Stimulated activated memory B cell treated with anti-CD40 and anti-IgM and Interleukin-4, amounts not matched to agents 10 μg/mL and 1 μg/mL and 100 μg/mL, for 72 hours (primary cell): Measurements from ENCODE around the gene ABCC1.

Experiments
- ATAC-seq: fragments of 150-1000 bp; cut with Tn5 transposase; 2 replicates; pipeline ENCODE4 v1.10.0; 2021
- H3K27ac Mint-ChIP-seq: one replicate; pipeline ENCODE4 v1.8.0; 2022; ENCODE audit warnings: mild to moderate bottlenecking, mixed read lengths
- H3K27me3 Mint-ChIP-seq: one replicate; pipeline ENCODE4 v1.8.0; 2022; ENCODE audit warnings: mixed read lengths
- H3K36me3 Mint-ChIP-seq: one replicate; pipeline ENCODE4 v1.8.0; 2022; ENCODE audit warnings: mixed read lengths
- H3K4me1 Mint-ChIP-seq: one replicate; pipeline ENCODE4 v1.8.0; 2022; ENCODE audit warnings: mixed read lengths
- H3K4me3 Mint-ChIP-seq: one replicate; pipeline ENCODE4 v1.8.0; 2022; ENCODE audit warnings: mild to moderate bottlenecking, moderate library complexity, mixed read lengths
- H3K9me3 Mint-ChIP-seq: one replicate; pipeline ENCODE4 v1.8.0; 2022; ENCODE audit warnings: mixed read lengths

Gene ABCC1

DNA sequence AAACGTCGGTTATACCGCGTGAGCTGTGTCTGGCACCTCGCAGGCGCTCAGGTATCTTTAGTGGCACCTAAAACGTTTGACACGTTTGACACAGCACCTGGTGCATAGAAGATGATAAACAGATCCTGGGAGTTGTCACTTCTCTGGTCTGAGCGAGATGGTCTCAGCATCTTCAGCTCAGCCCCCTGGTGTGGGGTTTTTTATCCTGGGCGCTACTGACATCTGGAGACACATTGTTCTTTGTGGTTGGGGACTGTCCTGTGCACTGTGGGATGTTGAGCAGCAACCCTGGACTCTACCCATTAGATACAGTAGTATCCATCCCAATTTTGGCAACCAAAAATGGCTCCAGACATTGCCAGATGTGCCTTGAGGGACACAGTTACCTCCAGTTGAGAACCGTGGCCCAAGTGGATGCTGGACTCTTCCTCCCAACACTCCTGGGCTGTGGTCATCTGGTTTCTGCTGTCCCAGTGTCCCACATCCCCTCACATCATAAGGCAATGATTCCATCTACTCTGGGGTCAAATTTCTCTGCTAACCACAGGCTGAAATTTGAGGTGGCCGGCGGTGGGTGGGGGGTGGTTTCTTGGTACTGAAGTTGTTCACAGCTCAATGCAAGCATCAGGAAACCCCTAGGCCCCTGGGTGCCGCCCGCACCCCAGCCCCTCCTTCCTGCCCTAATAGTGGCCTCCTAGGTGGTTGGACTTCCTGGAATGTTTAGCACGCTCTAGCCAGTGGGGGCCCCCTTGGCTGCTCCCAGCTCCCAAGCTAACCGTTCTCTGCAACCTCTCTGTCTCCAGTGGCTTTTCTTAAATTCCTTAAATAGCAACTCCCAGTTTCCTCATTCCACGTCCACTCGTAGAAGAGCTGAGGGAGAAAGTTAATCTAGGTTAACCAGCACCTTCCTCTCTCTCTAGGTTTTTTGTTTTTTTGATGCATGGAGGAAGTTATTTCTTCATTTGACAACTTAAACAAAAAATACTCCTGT is 124.8 kb downstream of the ABCC1 start:
- H3K27ac Mint-ChIP-seq, result peak overlapping the region; percentile 81
- H3K9me3 Mint-ChIP-seq, result no peaks in the 10 kb centered on the region
- H3K36me3 Mint-ChIP-seq, result peaks cover 59% of the 10 kb centered on the region
- no peak overlapping the region for H3K4me3 Mint-ChIP-seq
- H3K27me3 Mint-ChIP-seq, result no peaks in the 10 kb centered on the region
- peaks cover 13% of the 10 kb centered on the region for H3K4me1 Mint-ChIP-seq
- ATAC-seq, result peak; percentile 20

DNA sequence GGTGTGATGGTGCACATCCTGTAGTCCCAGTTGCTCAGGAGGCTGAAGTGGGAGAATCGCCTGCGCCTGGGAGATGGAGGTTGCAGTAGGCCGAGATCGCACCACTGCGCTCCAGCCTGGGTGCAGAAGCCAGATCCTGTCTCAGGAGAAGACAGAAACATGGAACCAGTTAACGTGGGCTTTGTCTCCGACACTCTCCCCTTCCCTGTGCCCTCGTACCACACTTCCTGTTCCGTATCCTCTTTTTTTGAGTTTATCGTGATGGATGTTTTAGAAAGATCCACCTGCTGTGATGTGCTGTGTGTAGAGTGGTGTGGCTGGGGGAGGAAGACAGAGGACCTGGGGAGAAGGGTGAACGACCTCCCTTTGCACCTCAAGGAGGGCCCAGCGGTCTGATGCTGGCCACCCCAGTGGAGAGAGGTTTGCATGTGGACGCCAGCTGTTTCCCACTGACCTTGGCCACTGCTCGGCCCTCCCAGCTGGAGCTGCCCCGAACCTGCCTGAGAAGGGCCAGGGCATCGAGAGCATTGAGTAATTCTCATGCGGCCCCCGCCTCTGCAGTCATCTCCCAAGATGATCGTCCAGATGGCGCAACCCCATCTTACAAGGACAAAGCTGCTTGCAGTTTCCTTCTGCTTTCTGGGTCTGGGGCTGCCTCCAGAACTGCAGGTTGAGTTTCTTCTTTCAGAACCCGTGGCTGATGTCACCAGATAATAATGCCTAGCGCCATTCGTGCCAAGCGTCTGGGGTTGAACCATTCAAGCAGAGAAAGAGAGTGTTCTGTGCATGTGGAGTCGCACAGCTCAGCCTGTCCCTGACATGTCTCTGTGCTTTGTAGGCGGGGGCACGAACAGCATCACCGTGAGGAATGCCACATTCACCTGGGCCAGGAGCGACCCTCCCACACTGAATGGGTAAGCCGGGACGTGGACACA is 126.3 kb downstream of the ABCC1 start:
- Mint-ChIP-seq H3K36me3 (peaks cover 60% of the 10 kb centered on the region), H3K27ac (no peak overlapping the region), H3K9me3 (no peaks in the 10 kb centered on the region), H3K4me3 (no peak overlapping the region), H3K27me3 (no peaks in the 10 kb centered on the region), H3K4me1 (peaks cover 13% of the 10 kb centered on the region)
- ATAC-seq, result no peak

DNA sequence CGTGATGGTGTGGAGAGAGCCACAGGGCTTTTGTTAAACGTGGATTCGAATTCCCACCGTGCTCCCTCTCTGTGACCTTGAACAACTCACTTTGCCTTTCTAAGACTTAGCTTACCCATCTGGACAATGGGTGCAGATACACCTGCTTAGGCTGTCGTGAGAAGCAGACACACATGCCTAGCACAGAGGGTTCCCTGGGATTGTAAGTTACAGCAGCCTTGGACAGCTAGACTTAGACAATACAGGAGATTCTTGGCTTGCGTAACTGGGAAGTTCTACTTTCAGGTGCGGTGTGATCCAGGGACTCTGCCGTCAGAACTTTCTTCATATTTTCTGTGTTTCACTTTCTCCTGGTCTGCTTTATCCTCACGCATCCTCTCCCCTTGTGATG is 127.0 kb downstream of the ABCC1 start:
- Mint-ChIP-seq H3K9me3 (no peaks in the 10 kb centered on the region), H3K27me3 (no peaks in the 10 kb centered on the region), H3K4me1 (peaks cover 13% of the 10 kb centered on the region), H3K4me3 (no peak overlapping the region), H3K36me3 (peaks cover 63% of the 10 kb centered on the region), H3K27ac (no peak overlapping the region)
- ATAC-seq, result no peak

DNA sequence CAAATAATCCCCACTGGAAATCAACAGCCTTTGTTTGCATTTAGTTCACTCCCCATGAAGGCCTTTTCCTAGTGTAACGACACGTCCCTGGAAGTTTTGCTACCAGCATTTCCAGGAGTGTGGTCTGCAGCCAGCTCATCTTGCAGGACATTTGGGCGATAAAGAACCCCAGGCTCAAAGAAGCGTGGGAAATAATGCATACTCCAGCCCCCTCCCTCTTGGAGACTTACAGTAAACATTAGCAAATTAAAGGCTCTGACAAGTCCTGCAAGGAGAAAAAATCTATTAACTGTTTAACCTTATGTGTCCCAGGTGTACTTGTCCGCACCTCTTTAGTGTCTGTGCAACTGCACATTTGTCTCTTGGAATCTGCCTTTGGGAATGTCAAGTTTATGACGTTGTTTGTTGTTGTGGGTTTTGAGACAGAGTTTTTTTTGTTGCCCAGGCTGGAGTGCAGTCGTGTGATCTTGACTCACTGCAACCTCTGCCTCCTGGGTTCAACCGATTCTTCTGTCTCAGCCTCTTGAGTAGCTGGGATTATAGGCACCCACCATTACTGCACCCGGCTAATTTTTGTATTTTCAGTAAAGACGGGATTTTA is 131.1 kb downstream of the ABCC1 start:
- peaks cover 83% of the 10 kb centered on the region for H3K36me3 Mint-ChIP-seq
- no peak overlapping the region for H3K27ac Mint-ChIP-seq

DNA sequence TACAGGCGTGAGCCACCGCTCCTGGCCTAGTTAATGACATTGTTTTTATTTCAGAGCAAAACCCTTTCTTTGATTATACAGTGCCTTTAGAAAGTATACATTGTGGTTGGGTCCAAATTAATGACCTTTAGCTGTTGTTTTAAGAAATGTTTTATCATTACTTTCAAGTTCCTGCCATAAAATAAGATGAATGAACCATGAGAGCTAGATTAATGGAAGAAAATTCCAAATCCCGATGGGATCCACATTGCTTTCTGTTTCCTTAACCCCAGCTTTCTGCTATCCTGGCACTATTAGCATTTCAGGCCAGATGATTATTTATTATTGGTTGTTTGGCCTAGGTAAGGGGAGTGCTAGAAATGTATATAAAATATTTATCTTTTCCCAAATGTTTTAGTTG is 131.7 kb downstream of the ABCC1 start:
- peaks cover 2% of the 10 kb centered on the region for H3K9me3 Mint-ChIP-seq
- ATAC-seq, result no peak
- no peak overlapping the region for H3K27ac Mint-ChIP-seq
- H3K4me3 Mint-ChIP-seq, result no peak overlapping the region
- peaks cover 83% of the 10 kb centered on the region for H3K36me3 Mint-ChIP-seq
- no peaks in the 10 kb centered on the region for H3K4me1 Mint-ChIP-seq
- H3K27me3 Mint-ChIP-seq, result no peaks in the 10 kb centered on the region

More for the DNA sequence above, 131.1 kb downstream of the ABCC1 start:
- H3K4me3 Mint-ChIP-seq, result no peak overlapping the region
- peaks cover 2% of the 10 kb centered on the region for H3K9me3 Mint-ChIP-seq
- no peaks in the 10 kb centered on the region for H3K4me1 Mint-ChIP-seq
- H3K27me3 Mint-ChIP-seq, result no peaks in the 10 kb centered on the region
- ATAC-seq, result no peak

DNA sequence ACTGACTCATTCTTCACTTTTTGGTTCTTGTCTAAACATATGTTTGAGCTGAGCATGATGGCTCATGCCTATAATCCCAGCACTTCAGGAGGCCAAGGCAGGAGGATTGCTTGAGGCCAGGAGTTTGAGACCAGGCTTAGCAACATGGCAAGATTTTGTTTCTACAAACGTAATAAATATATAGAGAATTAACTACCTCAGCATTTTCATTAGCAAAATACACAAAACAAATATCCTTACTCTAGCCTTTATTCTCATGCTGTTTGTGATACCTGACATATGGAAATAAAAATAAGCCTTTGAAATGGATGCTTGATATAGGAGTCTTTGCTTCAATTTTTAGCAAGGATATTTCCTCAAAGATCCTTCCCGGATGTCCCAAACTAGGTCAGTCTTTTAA is 132.8 kb downstream of the ABCC1 start:
- Mint-ChIP-seq H3K36me3 (peaks cover 85% of the 10 kb centered on the region), H3K4me3 (no peak overlapping the region), H3K27ac (no peak overlapping the region), H3K27me3 (no peaks in the 10 kb centered on the region), H3K9me3 (peaks cover 2% of the 10 kb centered on the region), H3K4me1 (no peaks in the 10 kb centered on the region)
- ATAC-seq, result no peak

DNA sequence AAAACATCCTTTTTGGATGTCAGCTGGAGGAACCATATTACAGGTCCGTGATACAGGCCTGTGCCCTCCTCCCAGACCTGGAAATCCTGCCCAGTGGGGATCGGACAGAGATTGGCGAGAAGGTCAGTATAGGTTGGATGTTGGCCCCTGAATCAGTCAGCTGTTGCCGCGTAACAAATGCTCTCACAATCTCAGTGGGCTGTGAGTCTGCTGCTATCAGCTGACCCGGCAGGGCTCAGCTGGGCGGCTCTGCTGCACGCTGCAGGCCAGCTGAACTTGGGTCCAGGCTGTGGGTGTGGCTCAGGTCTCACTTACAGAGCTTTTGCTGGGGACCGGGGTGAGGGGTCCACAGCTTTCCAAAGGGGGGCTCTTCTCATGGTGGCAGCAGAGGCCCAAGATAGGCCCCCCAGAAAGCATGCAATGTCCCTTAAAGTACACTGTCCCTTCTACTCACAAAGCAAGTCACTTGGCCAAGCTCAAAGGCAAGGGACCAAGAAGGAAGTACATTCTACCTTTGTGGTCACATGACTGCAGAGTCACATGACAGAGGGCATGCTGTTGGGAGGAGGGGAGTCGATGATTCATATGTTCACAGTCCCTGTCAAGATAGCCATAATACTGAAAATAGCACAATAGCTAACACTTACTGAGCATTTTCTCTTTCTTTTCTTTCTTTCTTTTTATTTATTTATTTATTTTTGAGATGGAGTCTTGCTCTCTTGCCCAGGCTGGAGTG is 134.2 kb downstream of the ABCC1 start:
- no peak overlapping the region for H3K4me3 Mint-ChIP-seq
- no peak overlapping the region for H3K27ac Mint-ChIP-seq
- no peak for ATAC-seq
- H3K27me3 Mint-ChIP-seq, result no peaks in the 10 kb centered on the region
- H3K9me3 Mint-ChIP-seq, result peaks cover 2% of the 10 kb centered on the region
- peaks cover 80% of the 10 kb centered on the region for H3K36me3 Mint-ChIP-seq
- no peaks in the 10 kb centered on the region for H3K4me1 Mint-ChIP-seq

DNA sequence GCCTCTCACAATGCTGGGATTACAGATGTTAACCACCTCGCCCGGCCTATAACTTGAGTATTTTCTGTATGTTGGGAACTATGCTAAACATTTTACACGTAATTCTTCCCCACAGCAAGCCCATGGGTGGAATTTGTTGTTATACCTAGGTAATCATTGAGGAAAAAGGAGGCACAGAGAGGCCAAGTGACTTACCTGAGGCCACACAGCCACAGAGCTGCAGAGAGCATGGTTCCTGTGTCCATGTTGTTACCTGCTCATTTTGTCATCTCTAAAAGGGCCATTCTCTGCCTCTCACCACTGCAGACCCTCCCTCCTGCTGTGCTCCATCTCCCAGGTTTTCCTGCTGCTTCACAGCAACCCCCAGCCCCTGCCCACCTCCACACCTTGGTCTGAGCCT is 135.5 kb downstream of the ABCC1 start:
- H3K4me1 Mint-ChIP-seq, result no peaks in the 10 kb centered on the region
- H3K27me3 Mint-ChIP-seq, result no peaks in the 10 kb centered on the region
- ATAC-seq, result no peak
- H3K36me3 Mint-ChIP-seq, result peaks cover 81% of the 10 kb centered on the region
- H3K27ac Mint-ChIP-seq, result no peak overlapping the region
- peaks cover 2% of the 10 kb centered on the region for H3K9me3 Mint-ChIP-seq
- H3K4me3 Mint-ChIP-seq, result no peak overlapping the region

DNA sequence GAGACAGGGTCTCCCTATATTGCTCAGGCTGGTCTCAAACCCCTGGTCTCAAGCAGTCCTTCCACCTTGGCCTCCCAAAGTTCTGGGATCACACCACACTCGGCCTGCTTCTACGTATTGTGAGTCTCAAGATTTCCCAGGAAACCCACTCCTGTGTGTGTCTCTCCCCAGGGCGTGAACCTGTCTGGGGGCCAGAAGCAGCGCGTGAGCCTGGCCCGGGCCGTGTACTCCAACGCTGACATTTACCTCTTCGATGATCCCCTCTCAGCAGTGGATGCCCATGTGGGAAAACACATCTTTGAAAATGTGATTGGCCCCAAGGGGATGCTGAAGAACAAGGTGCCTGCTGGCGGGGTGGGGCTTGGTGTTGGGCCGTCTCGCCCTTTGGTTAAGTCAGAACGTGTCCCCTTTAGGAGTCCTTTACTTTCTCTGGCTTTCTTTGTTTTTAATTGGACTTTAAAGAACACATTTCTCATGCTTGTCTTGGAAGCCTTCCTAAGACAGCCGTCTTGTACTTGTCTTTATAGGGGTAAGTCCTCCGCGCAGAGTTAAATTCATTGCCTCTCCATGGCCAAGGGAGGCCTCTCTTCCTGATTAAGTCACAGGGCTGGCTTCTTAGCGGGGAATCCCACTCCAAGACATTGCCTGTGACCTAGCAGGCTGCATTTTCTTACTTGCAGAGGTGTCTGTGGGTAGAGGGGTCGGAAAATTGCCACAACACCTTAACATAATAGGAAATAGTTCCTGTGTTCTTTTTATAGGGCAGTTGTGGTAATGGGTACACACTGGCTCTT is 137.4 kb downstream of the ABCC1 start:
- no peaks in the 10 kb centered on the region for H3K4me1 Mint-ChIP-seq
- no peak overlapping the region for H3K27ac Mint-ChIP-seq
- H3K36me3 Mint-ChIP-seq, result peaks cover 87% of the 10 kb centered on the region
- peaks cover 2% of the 10 kb centered on the region for H3K9me3 Mint-ChIP-seq
- H3K4me3 Mint-ChIP-seq, result no peak overlapping the region
- no peak for ATAC-seq
- no peaks in the 10 kb centered on the region for H3K27me3 Mint-ChIP-seq

DNA sequence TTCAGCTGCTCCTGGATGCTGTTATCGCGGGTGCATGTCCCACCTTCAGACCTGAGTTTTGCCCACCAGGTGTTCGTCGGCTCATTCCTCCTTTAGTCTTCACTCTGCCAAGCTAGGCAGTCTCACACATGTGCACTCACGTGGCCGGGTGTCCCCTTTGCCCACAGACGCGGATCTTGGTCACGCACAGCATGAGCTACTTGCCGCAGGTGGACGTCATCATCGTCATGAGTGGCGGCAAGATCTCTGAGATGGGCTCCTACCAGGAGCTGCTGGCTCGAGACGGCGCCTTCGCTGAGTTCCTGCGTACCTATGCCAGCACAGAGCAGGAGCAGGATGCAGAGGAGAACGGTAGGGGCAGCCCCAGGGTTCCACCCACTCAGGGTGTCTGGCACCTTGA is 140.8 kb downstream of the ABCC1 start:
- Mint-ChIP-seq H3K9me3 (no peaks in the 10 kb centered on the region), H3K4me1 (peaks cover 5% of the 10 kb centered on the region), H3K27ac (no peak overlapping the region), H3K36me3 (peaks cover 78% of the 10 kb centered on the region), H3K27me3 (no peaks in the 10 kb centered on the region), H3K4me3 (no peak overlapping the region)
- no peak for ATAC-seq

DNA sequence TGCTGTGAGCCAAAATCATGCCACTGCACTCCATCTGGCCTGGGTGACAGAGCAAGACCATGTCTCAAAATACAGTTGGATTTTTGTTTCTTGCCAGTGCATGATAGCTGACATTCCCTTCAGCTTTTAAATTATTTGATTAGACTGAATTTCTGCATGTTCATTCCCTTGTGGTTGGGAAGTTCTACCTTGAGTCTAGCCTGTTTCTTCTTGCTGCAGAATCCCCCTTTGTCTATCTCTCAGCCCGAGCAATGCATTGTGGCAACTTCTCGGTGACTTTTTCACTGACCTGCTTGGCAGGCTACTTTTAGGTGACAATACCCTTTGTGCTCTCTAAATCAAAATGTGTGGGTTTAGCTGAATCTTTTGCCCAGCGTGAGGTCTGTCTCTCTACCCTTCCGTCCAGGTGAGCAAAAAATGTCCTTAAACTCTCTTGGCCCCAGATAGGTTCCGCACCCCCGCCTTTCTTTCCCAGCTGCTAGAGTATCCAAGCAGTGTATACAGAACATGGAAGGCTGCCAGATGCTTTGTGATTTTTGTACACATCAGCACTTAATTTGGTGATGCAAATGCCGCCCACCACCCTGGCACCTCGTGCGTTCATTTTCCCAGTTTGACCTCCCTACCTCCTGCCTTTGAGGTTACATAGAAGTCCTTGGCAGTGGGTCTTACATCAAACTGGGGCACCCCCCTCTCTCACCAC is 143.7 kb downstream of the ABCC1 start:
- no peaks in the 10 kb centered on the region for H3K9me3 Mint-ChIP-seq

DNA sequence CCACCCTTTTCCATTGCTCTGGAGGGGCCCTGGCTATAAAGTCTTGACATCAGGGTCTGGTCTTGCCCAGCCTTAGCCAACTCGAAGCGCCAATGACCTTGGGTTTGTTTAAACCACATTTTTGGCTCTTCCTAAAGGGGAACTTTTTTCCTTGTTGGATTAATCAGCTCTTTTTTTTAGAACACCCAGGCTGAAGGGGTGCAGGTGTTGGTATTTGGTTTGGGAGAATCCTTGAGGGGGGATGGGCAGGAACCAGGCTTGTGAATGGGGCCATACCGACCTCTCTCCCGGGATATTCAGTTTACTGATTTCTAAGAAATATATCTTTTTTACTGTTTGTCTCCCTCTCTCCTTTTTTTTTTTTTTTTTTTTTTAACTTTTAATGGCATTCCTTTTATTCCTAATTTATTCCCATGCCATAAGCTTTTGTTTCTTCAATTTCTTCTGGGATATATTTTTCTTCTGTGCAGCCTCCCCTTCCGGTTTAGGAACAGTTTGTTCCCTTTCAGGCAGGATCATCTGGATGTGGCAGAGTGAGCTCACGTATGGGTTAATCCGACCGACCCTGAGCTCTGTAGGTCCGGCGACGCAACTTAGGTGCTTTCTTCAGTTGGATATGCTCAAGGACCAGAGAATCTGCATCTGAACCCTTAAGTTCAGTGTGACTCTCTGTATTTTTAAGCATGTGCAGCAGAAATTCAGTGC is 144.4 kb downstream of the ABCC1 start:
- H3K4me1 Mint-ChIP-seq, result peaks cover 10% of the 10 kb centered on the region
- no peaks in the 10 kb centered on the region for H3K27me3 Mint-ChIP-seq
- no peak overlapping the region for H3K27ac Mint-ChIP-seq
- H3K36me3 Mint-ChIP-seq, result peaks cover 80% of the 10 kb centered on the region
- H3K4me3 Mint-ChIP-seq, result no peak overlapping the region
- H3K9me3 Mint-ChIP-seq, result no peaks in the 10 kb centered on the region
- ATAC-seq, result no peak

More for the DNA sequence above, 143.7 kb downstream of the ABCC1 start:
- H3K27me3 Mint-ChIP-seq, result no peaks in the 10 kb centered on the region
- no peak overlapping the region for H3K27ac Mint-ChIP-seq
- ATAC-seq, result no peak
- H3K4me3 Mint-ChIP-seq, result no peak overlapping the region
- H3K36me3 Mint-ChIP-seq, result peaks cover 74% of the 10 kb centered on the region
- H3K4me1 Mint-ChIP-seq, result peaks cover 5% of the 10 kb centered on the region

DNA sequence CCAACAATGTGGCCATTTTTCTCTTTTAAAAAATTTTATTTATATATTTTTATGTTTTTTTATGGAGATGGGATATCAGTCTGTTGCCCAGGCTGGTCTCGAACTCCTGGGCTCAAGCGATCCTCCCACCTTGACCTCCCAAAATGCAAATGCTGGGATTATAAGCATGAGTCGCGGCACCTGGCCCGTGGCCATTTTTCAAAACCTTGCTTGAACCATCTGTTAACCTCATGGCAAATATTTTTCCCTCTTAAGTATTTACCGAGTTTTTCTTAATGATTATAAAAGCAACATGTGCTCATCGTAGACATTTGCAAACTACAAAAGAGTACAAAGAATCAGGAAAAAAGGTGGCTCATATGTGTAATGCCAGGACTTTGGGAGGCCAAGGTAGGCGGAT is 146.2 kb downstream of the ABCC1 start:
- H3K27ac Mint-ChIP-seq, result no peak overlapping the region
- no peak for ATAC-seq
- no peak overlapping the region for H3K4me3 Mint-ChIP-seq
- no peaks in the 10 kb centered on the region for H3K27me3 Mint-ChIP-seq
- peaks cover 29% of the 10 kb centered on the region for H3K4me1 Mint-ChIP-seq
- no peaks in the 10 kb centered on the region for H3K9me3 Mint-ChIP-seq
- H3K36me3 Mint-ChIP-seq, result peaks cover 76% of the 10 kb centered on the region
